Kidney tubule cell (primary cell): ENCODE data around the gene PPFIA1.

Experiments
- DNase-seq: peaks from one replicate; pipeline ENCODE4 v3.0.0-alpha.2; 2018; ENCODE audit warnings: low spot score

Gene PPFIA1

DNA sequence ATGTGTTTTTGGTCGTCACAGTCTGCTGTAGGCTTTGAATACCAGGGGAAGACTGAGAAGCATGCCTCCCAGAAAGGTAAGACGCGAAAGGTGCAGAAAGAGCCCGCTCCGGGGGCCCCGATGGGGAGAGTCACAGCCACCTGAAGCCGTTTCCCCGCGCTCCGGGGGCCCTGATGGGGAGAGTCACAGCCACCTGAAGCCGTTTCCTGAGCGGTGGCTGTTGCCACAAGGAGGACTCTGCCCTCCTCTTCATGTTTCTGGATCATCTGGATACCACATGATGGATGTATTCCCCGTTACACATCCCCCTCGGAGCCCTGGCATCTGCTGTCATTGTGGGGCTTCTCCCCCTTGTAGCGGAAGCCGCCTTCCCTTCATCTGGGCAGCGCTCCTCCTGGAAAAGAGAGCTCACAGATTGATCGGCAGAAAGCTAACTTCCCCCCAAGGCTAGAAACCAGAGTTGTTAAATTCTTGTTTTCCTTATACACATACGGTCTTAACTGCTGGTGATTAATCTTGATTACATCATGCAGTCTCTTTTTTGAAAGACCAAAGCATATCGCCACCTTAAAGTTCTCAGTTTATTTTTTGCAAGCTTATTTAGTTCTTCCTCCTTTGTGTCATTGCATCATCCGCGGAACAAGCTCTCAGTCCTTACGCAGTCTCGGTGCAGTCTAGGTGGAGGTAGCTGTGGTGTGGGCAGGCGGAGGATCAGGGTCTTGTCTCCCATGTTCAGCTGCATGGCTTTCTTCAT, 145.3 kb downstream of the PPFIA1 start:
- DNase-seq = no peak

DNA sequence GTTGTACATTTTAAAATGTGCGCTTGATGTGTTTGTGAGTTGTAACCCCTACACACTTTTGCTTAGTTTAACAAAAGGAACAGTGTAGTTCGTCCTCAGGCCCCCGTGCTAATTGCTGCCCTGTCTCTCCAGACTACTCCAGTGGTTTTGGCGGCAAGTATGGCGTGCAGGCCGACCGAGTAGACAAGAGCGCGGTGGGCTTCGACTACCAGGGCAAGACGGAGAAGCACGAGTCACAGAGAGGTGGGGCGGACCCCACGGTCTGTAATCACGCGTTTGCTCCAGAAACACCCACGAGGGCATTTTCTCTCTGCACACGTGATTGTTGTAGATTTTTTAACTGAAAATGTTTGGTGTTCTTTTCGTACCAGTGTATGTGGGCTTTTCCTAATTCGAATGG, 146.4 kb downstream of the PPFIA1 start:
- DNase-seq = no peak

GRCh38 chr11:70418130-70418529, 147.6 kb downstream of the PPFIA1 start:
- no peak for DNase-seq

DNA sequence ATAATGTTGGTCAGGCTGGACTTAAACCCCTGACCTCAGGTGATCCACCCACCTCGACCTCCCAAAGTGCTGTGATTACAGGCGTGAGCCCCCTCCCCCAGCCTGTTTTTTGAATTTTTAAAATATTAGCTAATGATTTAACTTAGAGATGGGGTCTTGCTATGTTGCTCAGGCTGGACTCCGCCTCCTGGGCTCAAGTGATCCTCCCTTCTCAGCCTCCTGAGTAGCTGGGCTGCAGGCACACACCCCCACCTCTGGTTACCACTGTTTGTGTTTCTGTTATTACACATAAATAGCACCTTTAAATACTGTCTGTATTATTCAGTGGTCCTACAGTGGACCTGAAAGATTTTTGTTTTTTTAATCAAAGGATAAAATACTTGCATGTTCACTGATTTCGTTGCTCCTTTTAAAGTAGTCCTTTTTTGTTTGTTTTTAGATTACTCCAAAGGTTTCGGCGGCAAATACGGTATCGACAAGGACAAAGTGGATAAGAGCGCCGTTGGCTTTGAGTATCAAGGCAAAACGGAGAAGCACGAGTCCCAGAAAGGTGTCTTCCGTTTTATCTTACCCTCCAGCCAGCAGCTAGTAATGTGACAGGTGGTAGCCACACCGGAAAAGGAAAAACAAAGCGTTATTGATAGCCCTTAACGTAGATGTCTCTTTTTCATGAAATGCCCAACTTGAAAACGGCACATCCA, 149.0 kb downstream of the PPFIA1 start:
- DNase-seq = no peak

- DNase-seq = peak; percentile 28
Measured at GRCh38 chr11:70420008-70420464, 149.5 kb downstream of the PPFIA1 start.

- no peak for DNase-seq
Measured at GRCh38 chr11:70420496-70420895, 150.0 kb downstream of the PPFIA1 start.

DNA sequence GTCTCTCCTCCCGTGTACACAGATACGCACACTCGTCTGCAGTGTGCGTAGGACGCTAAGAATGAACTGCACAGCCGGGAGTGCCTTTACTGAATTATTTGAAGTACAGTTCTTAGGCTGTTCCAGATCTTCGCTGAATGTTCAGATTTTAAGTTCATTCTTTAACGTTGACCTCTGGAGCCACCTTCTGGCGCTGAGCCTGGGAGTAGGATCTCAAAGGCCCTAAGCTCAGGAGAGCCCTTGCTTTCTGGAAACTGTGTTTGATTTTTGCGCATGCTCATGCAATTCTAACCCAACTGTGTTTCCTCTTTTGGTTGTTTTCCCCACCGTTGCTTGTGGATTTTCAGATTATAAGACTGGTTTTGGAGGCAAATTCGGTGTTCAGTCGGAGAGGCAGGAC, 150.6 kb downstream of the PPFIA1 start:
- no peak for DNase-seq

- DNase-seq = no peak
Measured at GRCh38 chr11:70422692-70423522, 152.4 kb downstream of the PPFIA1 start.

DNA sequence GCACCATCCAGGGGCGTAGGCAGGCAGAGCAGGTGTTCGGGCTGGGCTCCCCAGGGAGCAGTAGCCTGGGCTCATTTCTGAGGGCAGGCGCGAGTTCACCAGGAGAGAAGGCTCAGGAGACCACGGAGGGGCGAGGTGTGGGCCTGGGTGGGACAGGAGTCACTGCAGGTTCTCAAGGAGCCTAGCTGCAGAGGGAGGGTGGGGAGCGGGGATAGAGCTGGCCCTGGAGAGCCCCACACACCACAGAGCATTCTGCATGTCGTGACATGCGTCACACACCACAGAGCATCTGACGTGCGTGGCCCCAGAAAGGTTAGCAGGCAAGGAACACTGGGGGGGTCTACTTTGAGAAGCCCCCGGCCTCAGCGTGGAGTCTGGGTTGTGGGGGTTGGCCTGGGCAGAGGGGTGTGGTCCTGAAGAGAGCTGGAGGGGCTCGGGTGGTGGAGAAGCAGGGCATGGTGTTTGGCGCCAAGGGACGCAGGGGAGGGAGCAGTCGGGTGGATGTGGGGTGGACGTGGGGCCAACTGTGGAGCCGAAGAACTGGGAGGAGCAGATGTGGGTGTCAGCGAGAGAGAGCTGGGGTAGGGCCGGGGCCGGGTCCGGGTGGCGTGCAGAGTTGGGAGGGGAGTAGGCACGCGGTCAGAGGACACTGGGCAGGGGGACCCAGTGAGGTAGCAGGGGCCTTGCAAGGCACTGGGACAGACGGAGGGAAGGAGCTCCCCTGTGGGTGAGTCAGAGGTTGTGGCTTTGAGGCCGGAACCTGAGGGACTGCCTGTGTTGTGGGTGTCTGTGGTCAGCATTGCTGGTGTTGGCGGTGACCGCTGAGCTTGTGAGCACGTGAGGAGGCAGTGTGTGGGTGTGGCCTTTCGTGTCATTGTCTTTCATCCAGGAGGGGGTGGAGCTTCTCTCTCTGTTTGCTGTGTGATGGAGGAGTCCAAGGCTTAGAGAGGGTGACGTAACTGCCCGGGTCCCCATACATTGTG, 153.3 kb downstream of the PPFIA1 start:
- DNase-seq = peak; percentile 88

GRCh38 chr11:70424765-70425344, 154.4 kb downstream of the PPFIA1 start:
- DNase-seq = no peak

DNA sequence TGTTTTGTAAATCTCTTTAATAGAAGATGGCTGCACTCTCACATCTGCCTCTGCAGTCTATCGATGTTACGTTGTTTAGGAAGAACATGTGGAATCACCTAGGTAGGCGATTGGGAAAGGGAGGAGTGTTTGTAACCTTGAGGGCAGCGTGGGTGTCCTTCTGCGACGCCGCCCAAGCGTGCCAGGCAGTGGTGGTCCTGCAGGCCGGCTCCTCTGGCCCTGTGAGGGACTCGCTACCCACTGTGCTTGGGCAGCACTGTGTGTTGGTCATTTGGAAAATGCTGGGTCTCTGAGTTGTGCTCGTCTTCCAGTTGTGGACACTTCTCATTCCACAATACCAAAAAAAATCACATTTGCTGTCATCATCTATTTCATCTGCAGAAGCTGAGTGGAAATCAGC, 156.9 kb downstream of the PPFIA1 start:
- no peak for DNase-seq

- DNase-seq = no peak
Measured at GRCh38 chr11:70428701-70429427, 158.4 kb downstream of the PPFIA1 start.

- no peak for DNase-seq
Measured at GRCh38 chr11:70429428-70429705, 158.9 kb downstream of the PPFIA1 start.

DNA sequence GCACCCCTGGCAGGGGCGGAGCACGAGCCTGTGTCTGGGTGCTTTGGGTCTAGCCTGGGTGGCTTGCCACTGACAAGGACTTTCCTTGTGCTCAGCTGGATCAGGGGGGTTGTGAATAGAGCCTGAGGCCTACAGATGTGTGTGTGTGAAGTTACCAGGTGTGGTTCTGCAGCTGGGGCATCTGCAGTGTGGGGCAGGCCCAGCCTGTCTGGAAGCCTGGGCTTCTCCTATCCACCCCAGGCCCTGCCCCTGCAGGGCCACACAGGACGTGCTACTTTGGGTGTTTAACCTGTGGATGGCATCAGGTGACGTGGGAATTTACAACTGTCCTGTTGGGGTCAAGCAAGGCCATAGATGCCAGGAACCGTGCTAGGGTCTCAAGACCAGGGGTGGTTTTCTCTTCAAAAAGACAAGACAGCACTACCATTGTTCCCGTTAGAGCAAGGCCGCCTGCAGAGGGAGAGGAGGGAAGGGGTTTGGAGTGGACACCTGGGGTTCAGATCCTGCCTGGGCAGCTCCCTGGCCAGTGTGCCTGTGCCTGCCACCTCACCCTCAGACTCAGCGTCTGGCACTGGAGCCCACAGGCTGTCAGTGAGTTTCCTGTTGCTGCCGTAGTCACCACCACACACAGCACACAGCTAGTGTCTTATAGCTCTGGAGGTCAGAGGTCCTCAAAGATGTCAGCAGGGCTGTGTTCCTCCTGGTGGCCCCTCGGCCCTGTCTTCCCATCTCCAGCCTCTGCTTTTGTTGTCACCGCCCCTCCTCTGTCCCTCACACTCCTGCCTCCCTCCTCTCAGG, 159.4 kb downstream of the PPFIA1 start:
- DNase-seq = no peak

DNA sequence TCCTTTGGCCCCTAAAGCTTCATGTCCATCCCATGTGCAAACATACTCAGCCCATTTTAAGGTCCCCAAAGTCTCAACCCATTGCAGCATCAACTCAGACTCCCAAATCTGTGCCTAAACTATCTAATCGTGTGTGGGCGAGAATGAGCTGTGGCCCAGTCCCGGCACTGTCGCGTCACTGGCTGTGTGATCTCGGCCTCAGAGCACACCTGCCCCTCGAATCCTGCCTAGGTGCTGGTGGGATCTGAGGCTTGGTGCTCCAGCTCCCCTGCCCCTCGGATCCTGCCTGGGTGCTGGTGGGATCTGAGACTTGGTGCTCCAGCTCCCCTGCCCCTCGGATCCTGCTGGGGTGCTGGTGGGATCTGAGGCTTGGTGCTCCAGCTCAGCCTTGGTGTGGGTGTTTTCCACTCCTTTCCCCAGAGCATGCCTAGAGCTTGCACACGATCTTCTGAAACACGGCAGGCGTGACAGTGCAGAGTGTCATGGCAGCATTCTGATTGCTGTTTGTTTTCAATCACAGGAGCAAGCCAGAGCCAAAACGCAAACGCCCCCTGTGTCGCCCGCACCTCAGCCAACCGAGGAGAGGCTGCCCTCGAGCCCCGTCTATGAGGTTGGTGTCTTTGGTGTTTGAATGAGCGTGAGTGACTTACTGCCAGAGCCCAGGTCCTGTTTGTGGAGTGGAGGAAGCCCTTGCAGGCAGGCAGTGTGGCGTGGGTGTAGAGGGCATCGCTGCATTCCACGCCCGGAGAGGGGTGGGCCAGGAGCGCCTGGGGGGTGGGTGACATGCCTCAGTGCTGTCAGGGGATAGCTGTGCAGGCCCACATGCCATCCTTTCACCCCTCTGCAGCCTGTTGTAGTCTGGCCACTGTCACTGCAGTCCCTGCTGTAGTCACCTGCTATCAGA, 160.4 kb downstream of the PPFIA1 start:
- no peak for DNase-seq

DNA sequence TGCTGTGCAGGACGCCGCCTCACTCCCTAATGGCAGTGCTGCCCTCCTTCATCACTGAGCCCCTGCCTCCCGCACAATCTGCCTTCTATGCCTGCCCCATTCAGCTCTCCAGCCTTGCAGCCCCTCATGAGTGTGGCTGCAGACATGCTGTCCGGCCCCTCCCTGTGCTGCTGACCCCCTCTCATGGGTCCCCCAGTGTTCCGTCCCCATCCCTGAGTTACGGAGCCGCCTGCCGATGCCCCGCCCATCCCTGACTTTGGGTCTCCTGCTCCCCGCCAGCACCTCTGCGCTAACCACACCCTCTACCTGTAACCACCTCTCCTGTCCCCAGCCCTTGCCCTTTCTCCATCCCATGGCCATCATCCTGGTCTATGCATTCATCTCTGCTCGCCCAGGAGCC, 161.1 kb downstream of the PPFIA1 start:
- DNase-seq = no peak

GRCh38 chr11:70432065-70432464, 161.6 kb downstream of the PPFIA1 start:
- DNase-seq = no peak

DNA sequence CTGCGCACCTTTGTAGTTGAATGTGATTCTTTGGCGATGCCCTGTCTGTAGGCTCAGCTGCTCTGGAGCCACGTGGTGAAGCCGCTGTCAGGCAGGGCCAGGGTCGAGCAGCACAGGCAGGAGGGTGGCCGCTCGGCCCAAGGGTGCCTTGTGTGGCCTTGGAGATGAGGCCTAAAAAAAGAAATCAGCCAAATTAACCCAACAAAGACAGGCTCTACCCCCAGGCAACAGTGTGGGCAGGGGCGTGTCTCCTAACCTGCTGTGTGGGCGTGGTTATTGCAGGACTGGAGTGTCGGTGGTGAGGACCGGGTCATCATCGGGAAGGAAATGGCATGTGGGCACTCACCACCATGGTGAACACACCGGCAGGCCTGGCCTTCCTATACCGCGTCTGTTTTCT, 162.1 kb downstream of the PPFIA1 start:
- DNase-seq = no peak

DNA sequence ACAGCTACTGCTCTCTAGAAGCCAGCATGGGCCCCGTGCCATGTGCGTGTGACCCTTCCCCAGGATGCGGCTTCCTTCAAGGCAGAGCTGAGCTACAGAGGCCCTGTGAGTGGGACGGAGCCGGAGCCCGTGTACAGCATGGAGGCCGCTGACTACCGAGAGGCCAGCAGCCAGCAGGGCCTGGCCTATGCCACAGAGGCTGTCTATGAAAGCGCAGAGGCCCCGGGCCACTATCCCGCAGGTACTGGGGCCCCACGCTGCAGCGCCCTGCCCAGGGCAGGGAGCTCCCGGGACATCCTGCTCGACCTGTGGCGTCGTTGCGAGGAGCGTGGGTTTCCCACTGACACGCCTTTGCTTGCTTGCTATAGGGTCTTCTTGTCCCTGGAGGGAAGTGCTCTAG, 162.5 kb downstream of the PPFIA1 start:
- no peak for DNase-seq
